H1 (cell line): ENCODE data around the gene NOTCH4. TPM values are rescaled to one million over a fixed set of nuclear protein-coding genes. Genes with fewer than 3 reads are reported as not detected.

ENCODE experiments used
- CHD7 ChIP-seq: fragments of 300-600 bp; sonication (generic); IDR thresholded peaks from 2 replicates; pipeline ENCODE4 v1.7.1; 2012; ENCODE audit warnings: low read length, moderate library complexity, mild to moderate bottlenecking, inconsistent platforms; ENCODE audit not compliant: insufficient replicate concordance
- RXRA ChIP-seq: IDR thresholded peaks from 2 replicates; pipeline ENCODE4 v1.6.1; 2011; ENCODE audit warnings: low read depth, mild to moderate bottlenecking, low read length, moderate library complexity; ENCODE audit not compliant: insufficient read depth
- polyA plus RNA-seq, 7 experiments: library from polyadenylated mRNA; depleted of rRNA in 3 of 7; stranded (reverse) in 5 of 7; unstranded in 2 of 7; fragments of >200 nt in 5 of 7; fragments of 200-250 nt in 2 of 7; gene quantifications; 1 replicate in 5 of 7; 2 replicates in 1 of 7; 4 replicates in 1 of 7; pipeline versions ENCODE4 v1.2.1 to v1.2.3, GENCODE V29; 2011 to 2013; ENCODE audit warnings: missing spikeins in 2 of 7, mixed read lengths in 2 of 7
- total RNA-seq: library from RNA; stranded (reverse); fragmentation: NEBNext Ultra II Directional; extraction: Animal tissue kit (Norgen Biotek cat#: 25700); gene quantifications from 2 replicates; pipeline ENCODE4 v1.2.1, GENCODE V29; 2021

Gene NOTCH4
- total and polyA plus RNA-seq, 2 of the 8 experiments (the other 6 are each of a cell fraction or from before 2014, with no cell fraction given) = 1.9 to 2.8 TPM

GRCh38 chr6:32158052-32158451, 65.8 kb downstream of the NOTCH4 start (continued):
- TF ChIP-seq CHD7 = no peak
- no peak for TF ChIP-seq RXRA
- TF ChIP-seq, all 59 proteins: peak for 0
